GM12873 (cell line): ENCODE results near the gene ADD1.

Experiments used
- TF ChIP-seq, protein P1 (sequence below): IDR thresholded peaks from 2 replicates; pipeline ENCODE4 v1.5.1; 2012; ENCODE audit warnings: low read depth, mild to moderate bottlenecking, moderate library complexity, low read length, control low read depth; ENCODE audit not compliant: insufficient read depth; ENCODE audit errors: missing control alignments

Gene ADD1

DNA sequence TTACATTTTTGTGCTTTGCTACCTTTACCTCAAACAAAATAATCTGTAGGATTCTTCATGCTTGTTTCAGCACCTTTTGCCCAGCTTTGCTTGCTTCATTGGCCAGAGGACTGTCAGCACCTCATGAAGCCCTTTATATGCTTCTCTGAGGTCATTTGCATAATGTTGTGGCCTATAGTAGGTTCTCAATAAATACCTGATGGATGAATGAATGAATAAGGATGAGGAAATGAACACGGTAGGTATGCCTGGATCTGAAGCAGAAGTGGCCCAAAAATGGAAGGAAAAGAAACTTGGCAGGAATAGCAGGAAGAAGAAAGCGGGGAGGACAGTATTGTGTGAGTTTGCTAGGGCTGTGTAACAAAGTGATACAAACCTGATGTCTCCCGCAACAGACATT is 127.6 kb downstream of the ADD1 start:
- TF ChIP-seq, protein P1, sequence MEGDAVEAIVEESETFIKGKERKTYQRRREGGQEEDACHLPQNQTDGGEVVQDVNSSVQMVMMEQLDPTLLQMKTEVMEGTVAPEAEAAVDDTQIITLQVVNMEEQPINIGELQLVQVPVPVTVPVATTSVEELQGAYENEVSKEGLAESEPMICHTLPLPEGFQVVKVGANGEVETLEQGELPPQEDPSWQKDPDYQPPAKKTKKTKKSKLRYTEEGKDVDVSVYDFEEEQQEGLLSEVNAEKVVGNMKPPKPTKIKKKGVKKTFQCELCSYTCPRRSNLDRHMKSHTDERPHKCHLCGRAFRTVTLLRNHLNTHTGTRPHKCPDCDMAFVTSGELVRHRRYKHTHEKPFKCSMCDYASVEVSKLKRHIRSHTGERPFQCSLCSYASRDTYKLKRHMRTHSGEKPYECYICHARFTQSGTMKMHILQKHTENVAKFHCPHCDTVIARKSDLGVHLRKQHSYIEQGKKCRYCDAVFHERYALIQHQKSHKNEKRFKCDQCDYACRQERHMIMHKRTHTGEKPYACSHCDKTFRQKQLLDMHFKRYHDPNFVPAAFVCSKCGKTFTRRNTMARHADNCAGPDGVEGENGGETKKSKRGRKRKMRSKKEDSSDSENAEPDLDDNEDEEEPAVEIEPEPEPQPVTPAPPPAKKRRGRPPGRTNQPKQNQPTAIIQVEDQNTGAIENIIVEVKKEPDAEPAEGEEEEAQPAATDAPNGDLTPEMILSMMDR: no peak

DNA sequence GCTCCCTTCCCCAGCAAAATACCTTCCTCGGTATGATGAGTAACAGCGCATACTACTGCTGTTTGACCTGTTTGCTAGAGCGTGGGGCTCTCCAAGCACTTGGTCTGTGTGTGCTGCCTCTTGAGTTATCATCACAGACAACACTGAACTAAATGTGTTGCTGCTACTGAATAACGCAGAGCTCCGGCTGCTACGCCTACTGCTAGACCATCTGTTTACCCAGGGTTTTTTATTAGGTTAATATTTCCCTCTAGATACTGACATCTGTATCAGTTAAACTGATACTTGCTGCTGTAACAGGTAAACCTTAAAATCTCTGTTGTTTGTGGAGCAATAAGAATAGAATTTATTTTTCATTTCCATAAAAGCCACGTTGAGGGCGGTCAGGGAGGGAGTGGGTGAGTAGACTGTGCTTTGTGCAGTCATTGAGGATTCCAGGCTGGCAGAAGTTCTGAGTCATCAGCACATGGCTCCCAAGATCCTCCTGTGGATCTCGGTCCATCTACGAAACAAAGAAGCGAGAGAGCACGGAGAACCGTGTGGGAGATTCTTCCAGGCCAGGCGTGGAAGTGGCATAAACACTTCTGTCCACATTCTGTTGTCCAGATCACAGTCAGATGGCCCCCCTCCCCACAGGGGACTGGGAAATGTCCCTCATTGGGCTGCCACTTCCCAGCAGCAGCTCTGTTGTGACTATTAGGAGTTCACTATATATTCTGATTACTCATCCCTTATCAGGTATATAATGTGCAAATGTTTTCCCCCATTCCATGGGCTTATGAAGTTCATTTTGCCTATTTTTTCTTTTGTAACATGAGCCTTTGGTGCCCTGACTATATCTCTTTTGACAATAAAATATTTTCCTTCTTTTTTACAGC is 133.8 kb downstream of the ADD1 start:
- TF ChIP-seq, protein P1: no peak
